GM15510 (cell line): ENCODE measurements around the gene RAF1.

ENCODE experiments used
- POLR2A ChIP-seq: IDR thresholded peaks from 3 replicates; pipeline ENCODE4 v1.6.1; 2011; ENCODE audit warnings: borderline replicate concordance; ENCODE audit not compliant: insufficient read length; ENCODE audit errors: extremely low read depth

The RAF1 gene

DNA sequence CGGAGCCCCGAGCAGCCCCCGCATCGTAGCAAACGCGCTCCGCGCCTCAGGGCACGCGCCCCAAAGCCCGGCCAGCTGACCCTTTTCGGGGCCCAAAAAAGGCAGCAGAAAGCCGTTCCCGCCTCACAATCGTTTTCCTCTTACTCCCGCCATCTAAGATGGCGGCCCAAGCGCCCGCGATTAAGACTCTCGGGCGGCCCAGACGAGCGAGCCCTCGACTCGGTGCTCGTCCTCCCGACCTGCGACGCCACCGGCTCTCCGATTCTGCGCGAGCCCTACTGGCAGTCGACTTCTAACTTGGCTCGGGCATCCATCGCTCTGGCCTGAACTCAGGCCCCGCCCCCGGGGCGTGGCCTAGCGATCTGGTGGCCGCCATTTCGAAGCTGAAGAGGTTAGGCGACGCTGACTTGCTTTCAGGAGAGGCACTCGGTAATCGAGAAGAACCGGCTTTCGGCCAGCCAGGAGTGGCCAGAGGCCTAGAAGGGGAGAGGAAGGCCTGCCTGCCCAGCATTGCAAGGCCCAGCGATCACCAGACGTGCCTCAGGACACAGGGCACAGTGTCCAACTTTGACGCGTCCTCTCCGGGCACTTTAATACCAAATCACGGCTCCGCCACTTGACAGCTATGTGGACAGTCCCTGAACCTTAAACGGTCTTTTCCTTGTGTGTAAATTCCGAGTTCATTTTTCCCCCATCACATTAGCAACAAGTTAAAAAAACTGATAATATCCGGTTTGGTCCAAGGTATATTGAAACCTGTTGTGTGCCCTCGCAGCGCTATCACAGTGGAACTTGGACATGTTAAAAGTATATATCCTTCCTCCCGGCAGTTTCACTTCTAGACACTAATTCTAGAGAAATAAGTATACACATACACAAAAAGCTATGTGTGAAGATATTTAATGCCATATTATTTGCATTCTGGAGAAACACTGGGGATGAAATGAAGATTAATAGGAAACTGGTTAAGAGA is at the start of gene RAF1:
Gene RAF1 (minus strand): TSS at position 182 of the 973 bp plus-strand sequence. CDS start 45,396 bp downstream, outside the sequence.
- TF ChIP-seq POLR2A: peak; percentile 80

DNA sequence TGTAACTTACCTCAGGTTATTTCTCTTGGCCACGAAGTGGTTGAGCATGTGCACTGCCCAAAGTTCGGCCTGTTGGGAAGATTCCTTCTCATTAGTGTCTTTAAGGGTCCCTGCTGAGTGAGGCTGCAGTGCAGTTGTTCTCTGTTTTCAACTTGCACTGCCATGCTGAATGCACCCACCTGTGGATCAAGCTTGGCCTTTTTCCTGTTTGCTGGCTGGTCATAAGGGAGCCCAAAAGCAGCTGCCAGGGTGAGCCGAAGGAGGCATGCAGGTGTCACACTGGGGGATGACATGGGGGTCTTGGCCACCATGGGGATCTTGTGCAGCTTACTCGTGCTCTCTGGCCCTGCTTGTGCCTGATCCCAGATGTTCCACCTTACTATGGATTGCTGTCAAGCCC is 46.1 kb upstream of the RAF1 start:
- TF ChIP-seq POLR2A: no peak

DNA sequence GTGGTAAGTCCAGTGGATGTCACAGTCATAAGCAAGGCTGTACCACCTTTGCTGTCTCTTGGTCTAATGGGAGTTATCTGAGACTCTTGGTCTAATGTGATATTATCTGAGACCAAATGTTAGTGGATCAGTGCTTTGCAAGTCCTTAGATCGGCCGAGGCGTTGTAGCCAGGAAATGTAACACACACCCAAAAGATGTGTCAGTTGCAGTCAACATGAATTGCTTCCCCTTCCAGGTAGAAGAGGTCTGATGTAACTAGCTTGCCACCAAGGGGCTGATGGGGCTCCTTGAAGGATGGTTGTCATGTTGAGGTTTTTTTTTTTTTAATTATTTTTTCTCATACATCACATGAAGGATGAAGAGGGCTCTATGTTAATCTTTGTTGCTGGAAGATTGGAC is 45.4 kb upstream of the RAF1 start:
- TF ChIP-seq POLR2A: no peak

DNA sequence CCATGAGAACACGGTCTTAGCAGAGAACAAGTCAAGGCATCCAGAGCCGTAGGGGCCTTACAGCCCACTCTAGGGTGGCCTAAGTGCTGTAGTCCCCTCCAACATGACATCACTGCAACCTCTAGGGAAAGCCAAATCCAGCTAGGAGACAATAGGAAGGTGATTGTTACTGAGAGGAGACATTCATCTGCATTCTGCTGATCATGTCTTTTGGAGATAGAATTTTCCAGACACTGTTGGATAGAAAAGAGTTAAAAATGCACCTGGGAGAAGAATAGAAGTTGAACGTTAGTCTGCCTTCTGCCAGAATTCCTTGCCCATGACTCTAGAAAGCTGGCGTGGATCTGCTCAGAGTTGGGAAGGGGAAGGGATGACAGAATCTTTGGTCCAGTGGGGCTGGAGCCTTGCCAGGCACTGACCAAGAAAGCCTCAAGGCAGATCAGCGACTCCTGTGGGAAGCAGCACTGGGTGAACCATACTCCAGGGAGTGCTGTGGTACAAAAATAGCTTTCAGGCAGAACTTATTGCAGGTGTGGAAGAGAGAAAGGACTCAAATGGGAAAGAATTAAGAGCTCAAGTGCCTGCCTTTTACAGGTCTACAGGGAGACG is 44.8 kb upstream of the RAF1 start:
- TF ChIP-seq POLR2A: no peak

DNA sequence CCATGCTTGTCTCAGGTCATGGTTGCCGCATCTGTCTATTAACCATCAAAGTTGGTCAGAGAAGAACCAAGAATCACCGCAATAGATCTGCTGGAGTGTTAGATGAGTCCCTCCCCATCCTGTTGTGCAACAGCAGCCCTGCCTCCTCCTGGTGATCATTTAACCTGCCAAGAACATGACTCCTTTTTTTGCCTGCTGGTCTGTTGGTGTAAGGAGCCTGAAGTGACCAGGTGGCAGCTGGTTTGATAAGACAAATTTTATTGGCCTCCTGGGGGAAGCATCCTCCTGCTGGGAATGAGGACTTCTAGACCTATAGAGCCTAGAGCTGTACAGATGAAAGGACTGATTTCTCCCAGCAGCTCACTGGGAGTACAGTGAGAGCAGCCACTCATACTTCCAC is 43.5 kb upstream of the RAF1 start:
- no peak for TF ChIP-seq POLR2A

DNA sequence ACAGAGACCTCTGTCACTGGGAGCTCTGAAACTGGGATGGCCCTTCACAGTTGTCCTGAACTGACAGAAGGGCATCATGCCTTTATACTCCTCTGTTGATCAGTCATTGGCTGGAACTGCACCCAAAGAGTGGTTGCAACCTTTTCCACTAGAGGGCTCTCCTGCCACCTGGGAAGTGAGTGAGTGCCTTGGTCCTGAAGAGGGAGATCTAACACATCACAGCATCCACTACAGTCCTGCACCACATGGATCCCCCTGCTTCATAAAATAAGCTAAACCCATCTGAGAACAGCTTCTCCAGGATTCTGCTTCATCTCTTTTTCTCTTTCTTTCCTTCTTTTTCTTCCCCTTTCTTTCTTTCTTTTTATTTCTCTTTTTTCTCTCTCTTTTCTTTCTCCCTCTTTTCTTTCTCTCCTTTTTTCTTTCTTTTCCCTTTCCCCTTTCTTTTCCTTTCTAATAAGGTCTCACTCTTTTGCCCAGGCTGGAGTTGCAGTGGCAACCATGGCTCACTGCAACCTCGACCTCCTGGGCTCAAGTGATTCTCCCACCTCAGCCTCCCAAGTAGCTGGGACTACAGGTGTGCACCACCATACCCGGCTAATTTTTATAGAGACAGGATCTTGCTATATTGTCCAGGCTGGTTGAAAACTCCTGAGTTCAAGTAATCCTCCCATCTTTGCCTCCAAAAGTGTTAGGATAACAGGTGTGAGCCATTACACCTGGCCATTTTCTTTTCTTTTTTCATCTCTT is 42.8 kb upstream of the RAF1 start:
- no peak for TF ChIP-seq POLR2A

DNA sequence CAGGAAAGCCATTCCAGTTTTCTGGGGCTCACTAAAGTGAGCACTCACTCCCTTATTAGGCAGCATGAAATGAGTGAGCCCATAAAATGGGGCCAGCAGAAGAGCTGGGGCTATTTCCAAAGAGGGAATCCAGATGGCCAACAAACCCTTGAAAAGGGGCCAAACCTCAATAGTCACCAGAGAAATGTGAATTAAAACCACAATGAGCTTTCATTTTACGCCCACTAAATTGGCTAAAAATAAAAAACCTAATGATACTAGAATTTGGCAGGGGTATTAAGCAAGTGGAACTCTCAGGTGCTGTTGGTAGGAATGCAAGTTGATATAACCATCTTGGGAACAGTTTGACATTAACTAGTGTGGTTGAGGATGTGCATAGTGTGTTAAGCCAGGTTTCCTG is 42.1 kb upstream of the RAF1 start:
- TF ChIP-seq POLR2A: no peak

DNA sequence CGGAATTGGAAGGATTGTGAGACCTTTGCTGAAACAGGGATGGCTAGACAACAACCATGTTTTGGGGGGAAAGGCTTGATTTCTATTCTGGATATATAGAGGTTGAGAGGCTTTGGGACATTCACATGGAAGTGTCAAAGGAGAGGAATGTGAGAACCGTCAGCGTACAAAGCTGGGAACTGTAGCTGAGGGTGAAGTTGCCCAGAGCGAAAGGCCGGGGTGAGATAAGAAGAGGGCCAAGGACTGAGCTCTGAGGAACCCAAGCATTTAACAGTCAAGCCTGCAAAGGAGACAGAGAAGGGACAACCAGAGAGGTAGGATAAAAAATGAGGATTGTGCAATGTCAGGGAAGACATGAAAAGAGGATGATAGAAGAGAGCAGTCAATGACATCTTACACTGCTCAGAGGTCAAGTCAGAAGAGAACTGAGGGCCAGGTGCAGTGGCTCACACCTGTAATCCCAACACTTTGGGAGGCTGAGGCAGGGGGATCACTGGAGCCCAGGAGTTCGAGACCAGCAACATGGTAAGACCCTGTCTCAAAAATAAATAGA is 41.5 kb upstream of the RAF1 start:
- no peak for TF ChIP-seq POLR2A

DNA sequence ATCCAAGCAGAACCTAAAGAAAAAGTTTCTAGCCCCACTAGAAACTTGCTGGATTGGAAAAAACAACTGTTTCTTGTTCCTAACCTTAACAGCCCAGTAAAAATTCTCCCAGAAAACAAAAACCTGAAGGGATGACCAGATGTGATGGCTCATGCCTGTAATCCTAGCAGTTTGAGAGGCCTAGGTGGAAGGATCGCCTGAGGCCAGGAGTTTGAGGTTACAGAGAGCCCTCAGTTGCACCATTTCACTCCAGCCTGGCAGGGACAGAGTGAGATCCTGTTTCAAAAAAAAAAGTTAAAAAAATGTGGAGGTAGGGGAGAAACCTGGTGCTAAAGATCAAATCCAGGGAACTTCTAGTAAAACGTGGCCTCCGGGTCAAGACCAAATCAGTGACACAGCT is 38.6 kb upstream of the RAF1 start:
- TF ChIP-seq POLR2A: no peak

DNA sequence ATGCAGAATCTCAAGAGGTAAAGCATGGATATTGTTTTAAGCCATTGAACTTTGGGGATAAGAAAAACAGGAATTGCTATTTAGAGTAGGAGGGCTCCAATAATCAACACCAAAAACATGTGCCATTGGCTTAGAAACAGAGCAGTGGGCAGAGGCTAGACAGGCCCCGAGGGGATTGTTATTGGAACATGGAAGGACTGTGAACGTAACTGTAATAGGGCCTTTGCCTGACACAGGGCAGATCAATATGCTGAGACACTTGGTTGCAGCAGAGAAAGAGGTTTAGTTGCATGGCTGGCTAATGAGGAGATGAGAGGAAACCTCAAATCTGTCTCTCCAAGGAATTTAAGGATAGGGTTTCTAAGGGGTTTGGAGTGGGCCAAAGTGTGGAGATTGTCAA is 36.9 kb upstream of the RAF1 start:
- TF ChIP-seq POLR2A: no peak

DNA sequence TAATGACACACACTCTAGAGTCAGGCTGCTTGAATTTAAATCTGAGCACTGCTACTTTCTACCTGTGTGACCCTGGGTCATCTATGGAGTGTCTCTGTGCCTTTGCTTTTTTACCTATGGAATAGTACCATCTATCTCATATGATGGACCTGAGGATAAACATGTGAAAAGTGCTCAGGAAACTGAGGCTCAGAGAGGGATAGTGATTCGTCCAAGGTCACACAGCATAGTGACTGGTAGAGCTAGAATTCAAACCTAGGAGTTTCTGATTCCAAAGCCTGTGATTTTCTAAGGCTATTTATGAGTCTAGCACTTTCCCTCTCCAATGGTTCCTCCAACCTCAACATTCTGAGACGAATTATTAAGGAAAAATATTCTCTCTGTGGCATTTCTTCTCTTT is 32.0 kb upstream of the RAF1 start:
- no peak for TF ChIP-seq POLR2A

DNA sequence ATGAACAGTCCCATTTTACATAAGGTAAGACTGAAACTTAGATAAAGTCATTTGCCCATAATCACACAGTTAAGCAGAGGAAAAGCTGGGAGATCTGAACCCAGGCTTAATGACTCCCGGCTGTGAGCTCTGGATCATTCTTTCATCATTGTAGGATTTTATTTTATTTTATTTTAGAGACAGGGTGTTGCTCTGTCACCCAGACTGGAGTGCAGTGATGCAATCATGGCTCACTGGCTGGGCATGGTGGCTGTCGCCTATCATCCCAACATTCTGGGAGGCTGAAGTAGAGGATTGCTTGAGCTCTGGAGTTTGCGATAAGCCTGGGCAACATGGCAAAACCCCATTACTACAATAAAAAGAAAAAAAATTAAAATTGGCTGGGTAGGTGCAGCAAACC is 31.2 kb upstream of the RAF1 start:
- TF ChIP-seq POLR2A: no peak

DNA sequence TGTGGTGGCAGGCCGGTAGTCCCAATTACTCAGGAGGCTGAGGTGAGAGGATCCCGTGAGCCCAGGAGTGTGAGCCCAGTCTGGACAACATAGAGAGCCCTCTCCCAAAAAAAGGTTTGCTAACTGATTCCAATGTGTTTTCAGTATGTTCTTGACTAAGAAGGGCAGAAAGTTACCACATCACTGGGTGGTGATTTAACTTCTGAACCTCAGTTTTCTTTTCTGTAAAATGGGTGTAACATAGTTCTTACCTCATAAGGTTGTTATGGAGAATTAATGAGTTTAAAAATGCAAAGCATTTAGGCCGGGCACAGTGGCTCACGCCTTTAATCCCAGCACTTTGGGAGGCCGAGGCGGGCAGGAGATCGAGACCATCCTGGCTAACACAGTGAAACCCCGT is 28.5 kb upstream of the RAF1 start:
- TF ChIP-seq POLR2A: no peak

DNA sequence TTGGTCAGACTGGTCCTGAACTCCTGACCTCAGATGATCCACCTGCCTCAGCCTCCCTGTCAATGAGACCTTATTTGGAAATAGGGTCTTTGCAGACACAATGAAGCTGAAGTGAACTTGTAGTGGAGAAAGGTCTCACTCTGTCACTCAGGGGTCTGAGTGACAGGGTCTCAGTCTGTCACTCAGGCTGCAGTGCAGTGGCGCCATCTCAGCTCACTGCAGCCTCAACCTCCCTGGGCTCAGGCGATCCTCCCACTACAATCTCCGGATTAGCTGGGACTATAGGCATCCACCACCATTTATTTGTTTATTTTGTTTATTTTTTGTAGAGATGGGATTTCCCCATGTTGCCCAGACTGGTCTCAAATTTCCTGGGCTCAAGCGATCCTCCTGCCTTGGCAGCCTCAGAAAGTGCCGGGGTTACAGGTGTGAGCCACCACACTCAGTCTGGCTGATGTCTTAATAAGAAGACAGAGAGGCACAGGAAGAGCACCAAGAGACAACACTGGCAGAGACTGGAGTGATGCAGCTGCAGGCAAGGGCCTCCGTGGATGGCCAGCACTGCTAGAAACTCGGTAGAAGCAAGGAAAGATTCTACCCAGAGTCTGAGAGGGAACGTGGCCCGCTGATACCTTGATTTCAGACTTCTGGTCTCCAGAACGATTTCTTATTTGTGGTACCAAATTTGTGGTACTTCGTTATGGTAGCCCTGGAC is 26.2 kb upstream of the RAF1 start:
- TF ChIP-seq POLR2A: no peak
